ENCODE results near the gene LTBP2.

The LTBP2 gene

GRCh38 chr14:74654931-74655330 lies 42.9 kb upstream of the LTBP2 start:
- TF ChIP-seq CTCF (conservative IDR thresholded peaks at IDR 0.05; ENCODE audit: low read depth, low read length), result no peak
- no peak for DNase-seq (ENCODE audit: low read depth)

GRCh38 chr14:74653386-74654138 lies 41.5 kb upstream of the LTBP2 start:
- DNase-seq (ENCODE audit: low read depth), result no peak
- no peak overlapping the region for H3K4me3 ChIP-seq (ENCODE audit: low read depth, low read length)
- no peak for TF ChIP-seq CTCF (conservative IDR thresholded peaks at IDR 0.05; ENCODE audit: low read depth, low read length)

More at GRCh38 chr14:74654931-74655330, 42.9 kb upstream of the LTBP2 start:
- no peak overlapping the region for H3K4me3 ChIP-seq (ENCODE audit: low read depth, low read length)

- H3K4me3 ChIP-seq (ENCODE audit: low read depth, low read length), result no peak overlapping the region
- no peak for DNase-seq (ENCODE audit: low read depth)
- TF ChIP-seq CTCF (conservative IDR thresholded peaks at IDR 0.05; ENCODE audit: low read depth, low read length), result no peak
Measured at GRCh38 chr14:74652541-74652940, 40.5 kb upstream of the LTBP2 start.

- TF ChIP-seq CTCF (conservative IDR thresholded peaks at IDR 0.05; ENCODE audit: low read depth, low read length), result no peak
- H3K4me3 ChIP-seq (ENCODE audit: low read depth, low read length), result no peak overlapping the region
- DNase-seq (ENCODE audit: low read depth), result no peak
Measured at GRCh38 chr14:74650927-74651686, 39.1 kb upstream of the LTBP2 start.

- TF ChIP-seq CTCF (conservative IDR thresholded peaks at IDR 0.05; ENCODE audit: low read depth, low read length), result no peak
- H3K4me3 ChIP-seq (ENCODE audit: low read depth, low read length), result no peak overlapping the region
- DNase-seq (ENCODE audit: low read depth), result no peak
Measured at GRCh38 chr14:74649673-74650072, 37.6 kb upstream of the LTBP2 start.

GRCh38 chr14:74649167-74649566 lies 37.1 kb upstream of the LTBP2 start:
- DNase-seq (ENCODE audit: low read depth), result no peak
- H3K4me3 ChIP-seq (ENCODE audit: low read depth, low read length), result no peak overlapping the region
- TF ChIP-seq CTCF (conservative IDR thresholded peaks at IDR 0.05; ENCODE audit: low read depth, low read length), result no peak

All from choroid plexus epithelial cell (primary cell).